ENCODE data around the gene CORT. TPM values are rescaled to one million over a fixed set of nuclear protein-coding genes. Genes with fewer than 3 reads are reported as not detected.

The CORT gene
- total RNA-seq, 1 experiment from 2014 or later: 0.66 TPM

- TF ChIP-seq ATF1 (CRISPR knock-in tag; IDR thresholded peaks at IDR 0.05) (no peak), ZNF263 (CRISPR knock-in tag; IDR thresholded peaks at IDR 0.05; ENCODE audit: low read depth) (no peak), ATF3 (CRISPR knock-in tag; conservative IDR thresholded peaks at IDR 0.05) (no peak), RORB (CRISPR knock-in tag; IDR thresholded peaks at IDR 0.05) (no peak), HMGA2 (CRISPR knock-in tag; IDR thresholded peaks at IDR 0.05) (no peak), MYBL2 (CRISPR knock-in tag; IDR thresholded peaks at IDR 0.05) (no peak), TCF7 (CRISPR knock-in tag; IDR thresholded peaks at IDR 0.05; ENCODE audit: low read depth) (no peak), NFATC4 (CRISPR knock-in tag; IDR thresholded peaks at IDR 0.05) (no peak), MLX (CRISPR knock-in tag; IDR thresholded peaks at IDR 0.05) (no peak), PRRX2 (CRISPR knock-in tag; IDR thresholded peaks at IDR 0.05) (no peak), PRDM15 (CRISPR knock-in tag; IDR thresholded peaks at IDR 0.05) (no peak), JUN (CRISPR knock-in tag; IDR thresholded peaks at IDR 0.05) (no peak), FOXP1 (CRISPR knock-in tag; IDR thresholded peaks at IDR 0.05; ENCODE audit: borderline replicate concordance) (no peak), ZNF138 (CRISPR knock-in tag; conservative IDR thresholded peaks at IDR 0.05) (no peak), FOXK1 (CRISPR knock-in tag; IDR thresholded peaks at IDR 0.05) (no peak), AFF4 (CRISPR knock-in tag; IDR thresholded peaks at IDR 0.05; ENCODE audit: borderline replicate concordance) (no peak)
- no peak for ATAC-seq
- CTCF ChIA-PET: interaction anchor here (0.5 kb wide), 1 partner anchor 551 kb away, joined by 3 read pairs; no protein-coding TSS in a partner anchor
- POLR2A ChIA-PET: no interaction called here
- Mint-ChIP-seq H3K9me3 (no peaks in the 10 kb centered on the region), H3K27ac (no peak overlapping the region; the same call in 1 of the 2 replicates), H3K27me3 (ENCODE audit: low read depth) (no peaks in the 10 kb centered on the region), H3K36me3 (peaks cover 8% of the 10 kb centered on the region), H3K4me1 (0 out of 2 replicates have a peak, but pooled peaks cover 2% of the 10 kb centered on the region), H3K4me3 (no peak overlapping the region)
- no peak for DNase-seq (ENCODE audit: low spot score)
Observed at GRCh38 chr1:10484521-10484920, 34.7 kb downstream of the CORT start.

GRCh38 chr1:10489291-10490055, 39.6 kb downstream of the CORT start:
- ChIA-PET POLR2A (no interaction called here), CTCF (interaction anchor here (0.9 to 1.7 kb wide), 3 partner anchors 33 to 244 kb away, joined by 5 to 6 read pairs (median 5); no protein-coding TSS in a partner anchor)
- DNase-seq (ENCODE audit: low spot score) (no peak), ATAC-seq (no peak)
- H3K4me1 Mint-ChIP-seq: peaks cover 6% of the 10 kb centered on the region; the same call in 1 of the 2 replicates
- peaks cover 8% of the 10 kb centered on the region for H3K36me3 Mint-ChIP-seq
- H3K9me3 Mint-ChIP-seq: no peaks in the 10 kb centered on the region
- peak overlapping the region; percentile 48 for H3K27ac Mint-ChIP-seq
- no peak for TF ChIP-seq NR3C1 (CRISPR knock-in tag; conservative IDR thresholded peaks at IDR 0.05; ENCODE audit: low read depth)
- TF ChIP-seq E2F4 (CRISPR knock-in tag; IDR thresholded peaks at IDR 0.05; ENCODE audit: borderline replicate concordance, low read depth): no peak
- TF ChIP-seq TEAD1 (CRISPR knock-in tag; IDR thresholded peaks at IDR 0.05): no peak
- TF ChIP-seq ZNF121 (CRISPR knock-in tag; IDR thresholded peaks at IDR 0.05): no peak
- TF ChIP-seq FOXK1 (CRISPR knock-in tag; IDR thresholded peaks at IDR 0.05): no peak
- no peak for TF ChIP-seq MLX (CRISPR knock-in tag; IDR thresholded peaks at IDR 0.05)
- no peak for TF ChIP-seq JAZF1 (CRISPR knock-in tag; IDR thresholded peaks at IDR 0.05)
- no peak for TF ChIP-seq ZMAT4 (CRISPR knock-in tag; IDR thresholded peaks at IDR 0.05)
- no peak for TF ChIP-seq NR2C2 (CRISPR knock-in tag; IDR thresholded peaks at IDR 0.05)
- no peak for TF ChIP-seq ZBTB21 (CRISPR knock-in tag; IDR thresholded peaks at IDR 0.05; ENCODE audit: borderline replicate concordance)
- TF ChIP-seq ZNF219 (CRISPR knock-in tag; IDR thresholded peaks at IDR 0.05; ENCODE audit: borderline replicate concordance): no peak
- no peaks in the 10 kb centered on the region for H3K27me3 Mint-ChIP-seq (ENCODE audit: low read depth)
- H3K4me3 Mint-ChIP-seq: no peak overlapping the region

Measured in WTC11 (cell line).